HL-60 (cell line): ENCODE measurements around the gene HOXB5.

ENCODE experiments used
- DNase-seq, 2 experiments: peaks; one replicate each; pipeline ENCODE4 v3.0.0-alpha.2; 2010 to 2020; ENCODE audit warnings: low read depth in 1 of 2, low spot score in 1 of 2
- H3K27ac ChIP-seq: fragments of 250-450 bp; sonication (Bioruptor Pico); replicated peaks from 2 replicates; pipeline ENCODE4 v1.5.1; 2020; ENCODE audit warnings: mild to moderate bottlenecking, moderate library complexity
- H3K27me3 ChIP-seq: fragments of 250-450 bp; sonication (Bioruptor Pico); 2 replicates; pipeline ENCODE4 v1.5.1; 2021; ENCODE audit warnings: mild to moderate bottlenecking, moderate library complexity; ENCODE audit not compliant: insufficient read depth, poor library complexity, severe bottlenecking
- H3K4me3 ChIP-seq: replicated peaks from 2 replicates; pipeline ENCODE4 v1.5.1; 2011; ENCODE audit warnings: mild to moderate bottlenecking, control low read depth, low read length; ENCODE audit not compliant: insufficient read depth
- CTCF ChIP-seq: IDR thresholded peaks from one replicate; pipeline ENCODE4 v1.5.1; 2011; ENCODE audit warnings: low read length, control low read depth, inconsistent platforms; ENCODE audit not compliant: insufficient read depth
- GABPA ChIP-seq: IDR thresholded peaks from 2 replicates; pipeline ENCODE4 v1.6.1; 2012; ENCODE audit warnings: low read depth
- POLR2AphosphoS5 ChIP-seq: IDR thresholded peaks from 2 replicates; pipeline ENCODE4 v1.6.1; 2012; ENCODE audit warnings: low read depth
- REST ChIP-seq: IDR thresholded peaks from 2 replicates; pipeline ENCODE4 v1.6.1; 2012; ENCODE audit warnings: low read depth; ENCODE audit not compliant: insufficient replicate concordance
- SPI1 ChIP-seq: IDR thresholded peaks from 2 replicates; pipeline ENCODE4 v1.6.1; 2012; ENCODE audit warnings: low read depth, mild to moderate bottlenecking, borderline replicate concordance

HOXB5 gene

GRCh38 chr17:48624544-48625494 is 31.2 kb upstream of the HOXB5 start:
- Histone ChIP-seq H3K27ac (no peak overlapping the region), H3K4me3 (no peak overlapping the region), H3K27me3 (peaks cover 84% of the 10 kb centered on the region)
- TF ChIP-seq SPI1 (no peak), REST (no peak), GABPA (no peak), CTCF (no peak), POLR2AphosphoS5 (no peak)
- no peak for DNase-seq

GRCh38 chr17:48624118-48624517 is 30.5 kb upstream of the HOXB5 start:
- TF ChIP-seq SPI1: no peak
- no peak for TF ChIP-seq POLR2AphosphoS5
- no peak for TF ChIP-seq GABPA
- no peak for TF ChIP-seq CTCF
- no peak for TF ChIP-seq REST
- no peak for DNase-seq
- Histone ChIP-seq H3K4me3 (no peak overlapping the region), H3K27me3 (peaks cover 84% of the 10 kb centered on the region), H3K27ac (no peak overlapping the region)

GRCh38 chr17:48623583-48623982 is 30.0 kb upstream of the HOXB5 start:
- TF ChIP-seq SPI1: no peak
- TF ChIP-seq REST: no peak
- TF ChIP-seq POLR2AphosphoS5: no peak
- TF ChIP-seq GABPA: no peak
- TF ChIP-seq CTCF: no peak
- H3K27me3 ChIP-seq: peaks cover 84% of the 10 kb centered on the region
- H3K4me3 ChIP-seq: no peak overlapping the region
- H3K27ac ChIP-seq: no peak overlapping the region
- DNase-seq: no peak
